HEK293 (cell line): ENCODE data around the gene POU4F1.

Source experiments
- ATF2 ChIP-seq: fragments of 450-650 bp; formaldehyde crosslinking; IDR thresholded peaks from 2 replicates; pipeline ENCODE4 v1.5.1; 2016; ENCODE audit warnings: missing biosample characterization, missing genetic modification characterization, low read depth
- IKZF3 ChIP-seq: fragments of 450-650 bp; IDR thresholded peaks from 2 replicates; pipeline ENCODE4 v1.5.0; 2018; ENCODE audit warnings: missing biosample characterization, mild to moderate bottlenecking, missing genetic modification characterization, moderate library complexity
- KLF1 ChIP-seq: fragments of 450-650 bp; formaldehyde crosslinking; IDR thresholded peaks from 2 replicates; pipeline ENCODE4 v1.5.1; 2016; ENCODE audit warnings: missing biosample characterization, missing genetic modification characterization
- ZNF184 ChIP-seq: fragments of 450-650 bp; IDR thresholded peaks from 2 replicates; pipeline ENCODE4 v1.5.1; 2018; ENCODE audit warnings: missing biosample characterization, mild to moderate bottlenecking, missing genetic modification characterization

- TF ChIP-seq ZNF184 (tag by site-specific recombination) (no peak), IKZF3 (no peak; the same call in 1 of the 2 replicates), KLF1 (tag by site-specific recombination) (no peak), ATF2 (tag by site-specific recombination) (no peak)
Measured at GRCh38 chr13:78610381-78610883, 7.1 kb upstream of the POU4F1 start.
